A673 (cell line): ENCODE data around the gene C12orf43.

Experiments used
- EZH2 ChIP-seq: fragments of 200-600 bp; sonication (generic); IDR thresholded peaks from 2 replicates; pipeline ENCODE4 v1.6.1; 2017; ENCODE audit warnings: borderline replicate concordance, low read depth, mild to moderate bottlenecking, mixed read lengths, antibody characterized with exemption, low read length; ENCODE audit not compliant: poor library complexity, severe bottlenecking
- TF ChIP-seq, protein P1 (sequence below): fragments of 300-800, 200-600 bp; sonication (generic); conservative IDR thresholded peaks from 2 replicates; pipeline ENCODE4 v1.5.1; 2017; ENCODE audit warnings: low read depth, mild to moderate bottlenecking, antibody characterized with exemption, low read length, moderate library complexity, mixed read lengths

DNA sequence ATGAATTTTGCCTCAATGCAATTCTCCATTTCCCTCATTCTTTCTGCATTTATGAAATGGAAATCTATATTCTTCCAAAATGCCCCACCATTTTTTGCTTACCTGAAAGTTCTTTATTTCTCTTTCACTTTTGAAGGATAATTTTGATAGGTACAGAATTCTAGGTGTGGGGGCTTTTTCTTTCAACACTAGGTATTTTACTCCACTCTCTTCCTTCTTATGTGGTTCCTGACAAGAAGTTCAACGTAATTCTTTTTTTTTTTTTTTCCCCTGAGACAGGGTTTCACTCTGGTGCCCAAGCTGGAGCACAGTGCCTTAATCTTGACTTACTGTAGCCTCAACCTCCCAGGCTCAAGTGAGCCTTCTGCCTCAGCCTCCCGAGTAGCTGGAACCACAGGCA, 49.1 kb upstream of the C12orf43 start:
- TF ChIP-seq, protein P1, sequence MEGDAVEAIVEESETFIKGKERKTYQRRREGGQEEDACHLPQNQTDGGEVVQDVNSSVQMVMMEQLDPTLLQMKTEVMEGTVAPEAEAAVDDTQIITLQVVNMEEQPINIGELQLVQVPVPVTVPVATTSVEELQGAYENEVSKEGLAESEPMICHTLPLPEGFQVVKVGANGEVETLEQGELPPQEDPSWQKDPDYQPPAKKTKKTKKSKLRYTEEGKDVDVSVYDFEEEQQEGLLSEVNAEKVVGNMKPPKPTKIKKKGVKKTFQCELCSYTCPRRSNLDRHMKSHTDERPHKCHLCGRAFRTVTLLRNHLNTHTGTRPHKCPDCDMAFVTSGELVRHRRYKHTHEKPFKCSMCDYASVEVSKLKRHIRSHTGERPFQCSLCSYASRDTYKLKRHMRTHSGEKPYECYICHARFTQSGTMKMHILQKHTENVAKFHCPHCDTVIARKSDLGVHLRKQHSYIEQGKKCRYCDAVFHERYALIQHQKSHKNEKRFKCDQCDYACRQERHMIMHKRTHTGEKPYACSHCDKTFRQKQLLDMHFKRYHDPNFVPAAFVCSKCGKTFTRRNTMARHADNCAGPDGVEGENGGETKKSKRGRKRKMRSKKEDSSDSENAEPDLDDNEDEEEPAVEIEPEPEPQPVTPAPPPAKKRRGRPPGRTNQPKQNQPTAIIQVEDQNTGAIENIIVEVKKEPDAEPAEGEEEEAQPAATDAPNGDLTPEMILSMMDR: no peak
- TF ChIP-seq EZH2: no peak
